ENCODE measurements around the gene PANK4. TPM values are rescaled to one million over a fixed set of nuclear protein-coding genes. Genes with fewer than 3 reads are reported as not detected.

The PANK4 gene
- total RNA-seq, 6 donors from 2014 or later: 20.7 to 123 (median 36.9) TPM

- Histone ChIP-seq H3K4me1 (peaks cover 60 to 77% (median 68%) of the 10 kb centered on the region in 4 donors), H3K9me3 (no peaks in the 10 kb centered on the region), H3K27ac (no peak overlapping the region), H3K27me3 (peaks cover 0 to 30% (median 15%) of the 10 kb centered on the region in 4 donors), H3K36me3 (no peaks in the 10 kb centered on the region), H3K4me3 (no peak overlapping the region)
- 77 to 100% methylated on average over 3 to 12 of the region's 12 CpGs for WGBS, 2 donors
- DNase-seq: peak in 1 of 2 donors; percentile 84
- TF ChIP-seq, protein P1, sequence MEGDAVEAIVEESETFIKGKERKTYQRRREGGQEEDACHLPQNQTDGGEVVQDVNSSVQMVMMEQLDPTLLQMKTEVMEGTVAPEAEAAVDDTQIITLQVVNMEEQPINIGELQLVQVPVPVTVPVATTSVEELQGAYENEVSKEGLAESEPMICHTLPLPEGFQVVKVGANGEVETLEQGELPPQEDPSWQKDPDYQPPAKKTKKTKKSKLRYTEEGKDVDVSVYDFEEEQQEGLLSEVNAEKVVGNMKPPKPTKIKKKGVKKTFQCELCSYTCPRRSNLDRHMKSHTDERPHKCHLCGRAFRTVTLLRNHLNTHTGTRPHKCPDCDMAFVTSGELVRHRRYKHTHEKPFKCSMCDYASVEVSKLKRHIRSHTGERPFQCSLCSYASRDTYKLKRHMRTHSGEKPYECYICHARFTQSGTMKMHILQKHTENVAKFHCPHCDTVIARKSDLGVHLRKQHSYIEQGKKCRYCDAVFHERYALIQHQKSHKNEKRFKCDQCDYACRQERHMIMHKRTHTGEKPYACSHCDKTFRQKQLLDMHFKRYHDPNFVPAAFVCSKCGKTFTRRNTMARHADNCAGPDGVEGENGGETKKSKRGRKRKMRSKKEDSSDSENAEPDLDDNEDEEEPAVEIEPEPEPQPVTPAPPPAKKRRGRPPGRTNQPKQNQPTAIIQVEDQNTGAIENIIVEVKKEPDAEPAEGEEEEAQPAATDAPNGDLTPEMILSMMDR (IDR thresholded peaks at IDR 0.05): no peak
- ATAC-seq (ENCODE audit: low FRiP score in 2 of 2): no peak
Measured at GRCh38 chr1:2528016-2528415, 1.6 kb upstream of the PANK4 start.

DNA sequence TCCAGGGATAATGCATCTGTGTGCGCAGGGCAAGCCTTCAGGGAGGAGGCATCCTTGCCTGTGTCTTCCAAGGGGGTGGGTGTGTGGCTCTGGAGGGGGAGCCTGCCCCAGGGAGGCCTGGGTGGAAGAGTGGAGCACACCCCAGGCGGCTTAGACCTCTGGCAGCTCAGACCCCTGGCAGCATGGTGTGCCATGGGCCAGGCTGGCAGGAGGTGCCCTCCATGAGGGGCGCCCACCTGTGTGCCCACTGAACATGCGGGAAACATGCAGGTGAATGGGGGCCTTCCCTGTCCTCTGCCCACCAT is 1.1 kb upstream of the PANK4 start:
- 96% methylated on average over 3 of the region's 4 CpGs; no CpG with 5 or more reads in 1 of the 2 donors for WGBS, 2 donors
- Histone ChIP-seq H3K4me3 (no peak overlapping the region), H3K27ac (no peak overlapping the region), H3K36me3 (no peaks in the 10 kb centered on the region), H3K4me1 (peaks cover 63 to 79% (median 71%) of the 10 kb centered on the region in 4 donors), H3K9me3 (no peaks in the 10 kb centered on the region), H3K27me3 (peaks cover 0 to 30% (median 15%) of the 10 kb centered on the region in 4 donors)
- TF ChIP-seq POLR2AphosphoS5 (IDR thresholded peaks at IDR 0.05) (no peak), POLR2A (IDR thresholded peaks at IDR 0.05) (no peak), EP300 (IDR thresholded peaks at IDR 0.05) (no peak)
- TF ChIP-seq, protein P1 (IDR thresholded peaks at IDR 0.05): no peak
- DNase-seq (peak in 1 of 2 donors; percentile 54), ATAC-seq (ENCODE audit: low FRiP score in 2 of 2) (no peak)

GRCh38 chr1:2526824-2527555 is 594 bp upstream of the PANK4 start:
- ATAC-seq (ENCODE audit: low FRiP score in 2 of 2) (peak in 1 of 2 donors; percentile 21), DNase-seq (no peak)
- Histone ChIP-seq H3K4me3 (peak overlapping the region in 3 of 4 donors; percentile 80 to 96 (median 93)), H3K9me3 (no peaks in the 10 kb centered on the region), H3K27me3 (peaks cover 0 to 30% (median 15%) of the 10 kb centered on the region in 4 donors), H3K36me3 (no peaks in the 10 kb centered on the region), H3K27ac (peak overlapping the region in 2 of 4 donors; percentile 78 to 88), H3K4me1 (peaks cover 63 to 79% (median 71%) of the 10 kb centered on the region in 4 donors)
- TF ChIP-seq POLR2AphosphoS5 (IDR thresholded peaks at IDR 0.05) (no peak), POLR2A (IDR thresholded peaks at IDR 0.05) (no peak), EP300 (IDR thresholded peaks at IDR 0.05) (no peak)
- TF ChIP-seq, protein P1 (IDR thresholded peaks at IDR 0.05): no peak
- 46 to 64% methylated on average over 8 to 19 of the region's 20 CpGs for WGBS, 2 donors

DNA sequence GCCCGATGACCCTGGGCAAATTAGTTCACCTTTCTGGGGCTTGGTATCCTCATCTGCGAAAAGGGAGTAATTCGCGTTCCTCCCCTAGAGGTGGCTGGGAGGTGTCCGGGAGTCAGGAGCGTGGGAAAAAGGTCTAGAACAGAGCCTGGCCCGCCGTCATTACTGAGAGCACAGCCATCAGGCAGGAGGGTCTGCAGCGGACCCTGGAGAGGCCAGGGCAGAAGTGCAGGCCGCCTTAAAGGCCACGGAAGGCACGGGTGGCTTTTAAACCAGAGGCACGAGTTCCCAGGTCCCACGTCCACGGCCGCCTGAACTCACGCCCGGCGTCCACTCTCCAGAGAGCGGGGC is 850 bp downstream of the PANK4 start:
- no peaks in the 10 kb centered on the region for H3K9me3 ChIP-seq
- DNase-seq: no peak
- TF ChIP-seq, protein P1 (IDR thresholded peaks at IDR 0.05): no peak
- no peak for TF ChIP-seq POLR2A (IDR thresholded peaks at IDR 0.05)
- no peak for TF ChIP-seq EP300 (IDR thresholded peaks at IDR 0.05)
- TF ChIP-seq POLR2AphosphoS5 (IDR thresholded peaks at IDR 0.05): no peak
- WGBS, 2 donors: 7 to 15% methylated on average over 11 to 14 of the region's 20 CpGs
- H3K36me3 ChIP-seq: peaks cover 8 to 12% (median 12%) of the 10 kb centered on the region in 4 donors
- peaks cover 0 to 18% (median 6%) of the 10 kb centered on the region in 4 donors for H3K27me3 ChIP-seq
- peak overlapping the region; percentile 64 to 88 (median 80) for H3K27ac ChIP-seq
- ATAC-seq (ENCODE audit: low FRiP score in 2 of 2): no peak
- peaks cover 54 to 68% (median 61%) of the 10 kb centered on the region in 4 donors for H3K4me1 ChIP-seq
- peak overlapping the region; percentile 80 to 96 (median 90) for H3K4me3 ChIP-seq
